HG03196 (cell line): ENCODE results near the gene INPP4B.
"Not testable (repeated sequence)": the region's sequence is repeated elsewhere in the genome, so short reads cannot be mapped to it uniquely, and the experiment has no call there.

Source experiments
- ATAC-seq: cut with Tn5 transposase; IDR thresholded peaks from one replicate; pipeline ENCODE4 v1.9.1; 2021; ENCODE audit not compliant: unreplicated experiment

The INPP4B gene

DNA sequence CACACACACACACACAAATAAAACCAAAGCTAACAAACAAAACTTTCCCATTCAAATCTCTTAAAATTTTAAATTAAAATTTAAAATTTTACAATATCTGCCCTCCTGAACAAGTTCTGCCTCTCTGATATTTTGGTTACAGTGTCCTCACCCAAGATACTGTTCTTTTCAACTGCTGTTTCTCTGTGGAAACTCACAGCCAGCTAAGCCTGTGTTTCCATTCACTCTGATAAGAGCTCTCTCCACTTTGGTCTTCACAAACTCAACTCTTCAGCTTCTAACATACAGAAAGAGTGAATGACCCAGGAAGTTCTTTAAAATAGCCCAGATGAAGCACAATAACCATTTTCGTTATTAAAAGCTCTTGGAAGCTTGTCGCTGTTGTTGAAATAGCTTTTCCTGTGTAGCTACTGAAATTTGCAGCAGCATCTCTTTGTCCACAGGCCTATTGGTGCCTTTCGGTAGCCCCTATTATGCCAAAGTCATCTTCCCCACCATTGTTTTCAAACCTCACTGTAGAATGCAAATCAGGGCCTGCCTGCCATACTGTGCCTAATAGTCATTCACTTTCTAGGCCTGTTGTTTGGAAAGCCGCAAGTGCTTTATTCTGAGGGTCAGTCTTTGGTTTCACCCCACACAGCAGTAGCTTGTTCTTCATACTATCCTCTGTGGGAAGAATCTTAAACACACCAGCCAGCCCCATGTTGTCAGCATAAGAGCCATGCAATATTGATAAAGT, 19.4 kb downstream of the INPP4B start:
- ATAC-seq: no peak

DNA sequence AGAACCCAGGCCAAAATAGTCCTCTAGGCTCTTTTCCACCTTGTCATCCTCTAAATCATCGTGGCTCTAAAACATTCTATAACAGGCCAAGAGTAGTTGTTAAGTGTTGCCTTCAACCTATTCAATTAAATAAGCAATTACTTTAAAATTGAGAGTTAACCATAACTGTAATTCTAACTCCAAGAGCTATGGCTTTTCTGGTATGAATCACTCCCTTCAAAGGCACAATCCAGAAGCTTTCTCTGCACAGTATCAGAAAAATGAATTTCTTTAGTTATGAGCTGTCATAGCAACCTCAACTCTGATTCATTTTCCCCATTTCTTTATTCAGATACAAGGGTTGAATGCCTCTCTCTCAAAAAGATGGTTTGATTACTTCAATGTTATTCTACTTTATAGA, 21.7 kb downstream of the INPP4B start:
- no peak for ATAC-seq

DNA sequence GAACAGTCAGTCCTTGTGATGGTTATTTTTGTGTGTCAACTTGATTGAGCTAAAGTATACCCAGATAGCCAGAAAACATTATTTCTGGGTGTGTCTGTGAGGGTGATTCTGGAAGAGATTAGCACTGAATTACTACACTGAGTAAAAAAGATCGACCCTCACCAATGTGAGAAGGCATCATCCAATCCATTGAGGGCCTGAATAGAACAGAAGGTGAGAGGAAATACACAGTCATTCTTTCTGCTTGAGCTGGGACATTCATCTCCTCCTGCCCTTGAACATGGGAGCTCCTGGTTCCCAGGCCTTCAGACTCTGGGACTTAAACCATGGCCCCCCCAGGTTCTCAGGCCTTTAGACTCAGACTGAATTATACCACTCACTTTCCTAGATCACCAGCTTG, 22.3 kb downstream of the INPP4B start:
- no peak for ATAC-seq

DNA sequence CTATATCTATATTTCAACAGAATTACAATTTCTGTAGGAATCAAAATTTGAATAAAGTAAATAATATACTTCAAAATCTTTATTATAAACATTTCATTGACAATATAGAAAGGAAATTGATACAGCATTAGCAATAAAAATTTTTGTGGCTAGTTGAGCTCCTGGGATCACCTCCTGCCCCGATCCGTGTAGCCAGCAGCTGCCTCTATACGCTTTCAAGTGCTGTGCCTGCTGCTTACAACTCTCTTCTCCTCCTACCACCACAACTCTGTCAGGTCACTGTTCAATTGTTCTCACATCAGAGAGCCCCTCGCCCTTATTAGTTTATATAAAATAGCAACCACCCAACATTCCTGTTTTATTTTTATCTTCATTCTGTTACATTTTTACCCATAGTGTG, 27.6 kb downstream of the INPP4B start:
- ATAC-seq: no peak

DNA sequence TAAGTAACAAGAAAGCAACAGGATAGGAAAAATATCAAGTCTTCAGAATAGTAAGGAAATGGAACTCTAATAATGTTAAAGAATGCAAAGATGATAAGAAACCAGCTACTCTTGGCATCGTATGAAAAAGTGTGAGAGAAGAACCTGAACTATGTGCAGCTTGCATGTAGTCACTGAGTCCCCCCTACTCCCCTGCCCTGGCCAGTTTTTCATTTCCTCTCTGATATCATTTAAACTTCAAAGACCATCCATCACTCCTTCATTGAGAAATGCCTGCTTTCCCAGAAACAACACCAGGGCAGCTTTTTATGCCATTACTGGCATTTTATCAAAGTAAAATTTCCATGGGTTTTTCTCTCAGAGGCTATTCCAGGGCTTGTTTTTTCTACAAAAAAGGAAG, 28.1 kb downstream of the INPP4B start:
- ATAC-seq: no peak

DNA sequence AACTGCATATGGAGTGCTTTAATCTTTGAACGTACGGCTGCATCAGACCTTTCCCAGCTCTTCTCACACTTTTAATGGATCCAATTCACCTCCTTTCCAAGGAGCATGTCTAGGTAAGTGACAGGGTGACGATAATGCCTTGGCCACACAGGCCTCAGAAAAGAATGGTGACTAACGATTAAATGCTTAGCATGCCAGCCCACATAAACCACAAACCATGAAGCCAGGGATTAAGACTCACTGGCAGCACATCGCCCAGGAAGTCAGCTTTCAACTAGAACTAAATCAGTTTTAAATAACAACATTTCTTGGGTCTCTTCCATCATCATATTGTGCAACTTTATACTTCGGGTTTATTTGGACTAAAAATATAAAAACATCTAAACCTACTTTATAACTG, 28.7 kb downstream of the INPP4B start:
- no peak for ATAC-seq

DNA sequence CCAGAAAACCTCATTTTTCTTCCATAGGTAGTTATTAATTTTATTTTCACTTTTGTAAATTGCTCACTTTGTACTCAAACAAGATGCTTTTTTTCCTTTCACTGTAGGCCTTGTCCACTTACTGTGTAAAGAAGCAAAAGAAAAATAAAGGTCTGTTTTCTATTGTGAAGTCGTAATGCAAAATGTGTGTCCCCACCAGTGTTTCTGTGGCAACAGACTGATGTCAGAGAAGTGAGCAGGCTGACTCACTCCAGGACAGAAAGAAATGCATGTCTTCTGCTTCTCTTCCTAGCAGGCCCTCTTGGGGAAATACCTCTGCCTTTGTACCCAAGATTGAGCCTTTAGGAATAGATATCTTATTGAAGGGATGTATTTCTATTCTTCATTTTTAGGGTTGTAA, 30.3 kb downstream of the INPP4B start:
- ATAC-seq: no peak

DNA sequence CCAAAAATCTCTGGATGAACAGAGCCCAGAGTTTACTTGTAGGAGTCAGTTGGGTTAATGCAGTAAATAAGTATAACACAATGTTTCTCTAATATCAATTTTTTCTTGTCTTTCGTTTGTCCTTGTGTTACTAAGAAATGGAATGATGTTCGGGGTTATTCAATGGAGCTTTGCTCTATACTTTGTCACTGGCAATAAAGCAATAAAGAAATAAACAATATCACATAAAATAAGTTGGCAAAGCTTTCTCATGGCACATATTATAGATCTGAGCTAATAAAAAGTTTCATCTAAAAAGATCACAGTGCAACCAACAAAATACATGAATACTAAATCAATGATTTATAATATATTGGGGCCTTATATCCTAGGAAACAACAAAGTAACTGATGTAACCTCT, 32.7 kb downstream of the INPP4B start:
- ATAC-seq: no peak

DNA sequence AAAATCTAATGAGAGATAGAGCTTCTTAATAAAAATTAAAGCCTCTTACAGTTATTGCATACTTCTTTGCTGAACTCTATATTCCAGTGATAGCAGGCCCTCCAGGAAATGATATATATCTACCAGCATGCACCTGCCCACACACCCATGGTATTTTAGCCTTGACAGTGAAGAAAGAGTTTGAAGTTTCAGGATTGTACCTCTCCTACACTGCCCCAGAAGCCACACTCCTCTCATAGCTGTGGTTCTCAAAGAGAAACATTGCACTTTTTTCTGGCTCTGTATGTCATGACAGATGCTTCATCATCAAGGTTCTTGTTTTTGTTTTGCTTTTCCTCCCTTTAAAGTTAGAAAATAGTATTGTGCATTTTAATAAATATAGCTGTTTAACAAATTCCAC, 34.0 kb downstream of the INPP4B start:
- ATAC-seq: no peak

DNA sequence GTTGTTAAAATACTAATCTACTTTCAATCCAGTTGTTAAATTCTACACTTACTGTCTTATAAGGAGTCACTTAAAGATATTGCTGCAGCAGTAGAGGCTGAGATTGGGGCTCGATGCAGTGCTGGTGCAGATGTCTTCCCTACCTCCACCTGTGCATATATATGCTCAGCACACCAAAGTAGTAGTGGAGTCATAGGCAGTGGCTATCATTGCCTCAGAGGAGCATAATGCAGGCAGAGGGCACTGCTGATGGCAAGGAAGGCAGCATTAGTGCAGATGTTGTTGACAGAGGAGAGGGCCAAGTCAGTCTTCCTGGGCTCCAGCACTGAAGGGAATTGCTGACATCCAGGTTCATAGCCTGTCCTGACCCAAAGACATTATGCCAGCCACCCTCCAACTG, 35.1 kb downstream of the INPP4B start:
- ATAC-seq: no peak

DNA sequence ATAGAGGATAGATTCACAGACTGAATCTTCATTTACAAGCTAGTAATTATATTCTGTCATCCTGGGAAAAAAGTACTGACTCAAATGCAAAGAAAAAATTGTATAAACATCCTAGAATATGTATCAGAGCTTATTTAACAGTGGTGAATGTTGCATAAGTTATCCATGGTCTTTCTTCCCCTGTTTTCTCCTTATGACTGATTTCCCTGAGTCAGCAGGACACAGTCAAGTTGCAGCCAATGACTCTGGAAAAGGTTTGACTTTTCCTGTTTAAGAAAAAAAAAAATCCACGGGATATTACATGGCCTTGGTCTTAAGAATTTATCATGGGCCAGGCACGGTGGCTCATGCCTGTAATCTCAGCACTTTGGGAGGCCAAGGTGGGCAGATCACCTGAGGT, 36.5 kb downstream of the INPP4B start:
- ATAC-seq: no peak

DNA sequence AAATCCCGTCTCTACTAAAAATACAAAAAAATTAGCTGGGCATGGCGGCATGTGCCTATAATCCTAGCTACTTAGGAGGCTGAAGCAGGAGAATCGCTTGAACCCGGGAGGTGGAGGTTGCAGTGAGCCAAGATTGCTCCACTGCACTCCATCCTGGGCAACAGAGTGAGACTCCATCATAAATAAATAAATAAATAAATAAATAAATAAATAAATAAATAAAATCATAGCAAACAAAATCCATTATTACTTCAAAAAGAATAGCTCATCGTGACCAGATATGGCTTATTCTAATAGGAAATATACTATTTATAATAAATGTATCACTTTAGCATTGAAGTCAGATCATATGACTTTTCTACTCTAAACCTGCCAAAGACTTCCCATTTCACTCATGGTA, 42.2 kb downstream of the INPP4B start:
- ATAC-seq: not testable (repeated sequence)

DNA sequence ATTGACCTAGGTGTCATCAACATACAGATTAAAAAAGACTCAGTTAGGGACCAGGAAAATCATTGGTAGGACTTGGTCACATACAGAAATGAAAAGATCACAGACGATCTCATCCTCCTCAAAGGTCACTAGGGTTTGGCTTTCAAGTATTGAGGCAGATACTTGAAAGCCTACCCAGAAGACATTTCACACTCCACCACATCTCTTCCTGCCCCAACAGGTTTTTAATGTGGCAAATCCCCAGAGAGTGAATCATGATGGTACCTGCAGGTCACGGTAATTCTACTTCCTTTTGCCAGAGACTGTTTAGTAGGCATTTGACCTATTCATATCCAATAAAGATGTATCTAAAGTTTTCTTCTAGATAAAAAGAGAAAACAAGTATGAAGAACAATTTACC, 44.1 kb downstream of the INPP4B start:
- ATAC-seq: no peak

DNA sequence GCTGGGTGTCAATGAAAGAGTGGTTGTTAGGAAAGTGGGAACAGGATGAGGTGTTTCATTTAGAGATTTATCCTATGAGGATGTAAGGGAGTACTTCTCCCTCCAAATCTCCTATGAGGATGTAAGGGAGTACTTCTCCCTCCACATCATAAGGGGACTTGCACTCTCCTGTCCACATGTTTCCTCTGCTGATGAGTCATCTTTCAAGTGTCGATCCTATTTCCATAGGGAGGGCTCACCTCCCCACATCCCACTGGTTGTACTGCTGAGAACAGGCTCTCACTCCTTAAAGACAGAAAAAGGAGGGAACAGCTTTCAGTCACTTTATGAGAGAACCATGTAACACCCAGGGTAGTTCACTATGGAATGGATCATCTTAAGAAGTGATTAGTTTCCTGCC, 65.0 kb downstream of the INPP4B start:
- no peak for ATAC-seq

DNA sequence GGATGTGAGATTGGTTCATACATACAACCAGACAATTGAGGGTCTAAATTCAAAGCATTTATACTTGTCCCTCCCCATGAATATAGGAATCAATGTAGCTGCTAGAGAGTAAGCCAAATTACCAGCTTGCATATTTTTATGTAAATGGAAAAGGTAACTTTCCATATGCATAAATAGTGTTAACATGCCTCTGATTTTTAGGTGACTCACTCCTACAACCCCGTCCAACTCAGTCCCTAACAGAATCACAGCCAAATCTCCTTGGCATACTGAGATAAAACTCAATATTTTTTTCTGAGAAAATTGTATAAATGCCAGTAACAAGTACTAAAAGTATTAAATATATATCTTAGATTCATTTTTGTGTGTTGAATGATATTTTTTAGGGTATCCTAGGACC, 67.2 kb downstream of the INPP4B start:
- ATAC-seq: no peak

DNA sequence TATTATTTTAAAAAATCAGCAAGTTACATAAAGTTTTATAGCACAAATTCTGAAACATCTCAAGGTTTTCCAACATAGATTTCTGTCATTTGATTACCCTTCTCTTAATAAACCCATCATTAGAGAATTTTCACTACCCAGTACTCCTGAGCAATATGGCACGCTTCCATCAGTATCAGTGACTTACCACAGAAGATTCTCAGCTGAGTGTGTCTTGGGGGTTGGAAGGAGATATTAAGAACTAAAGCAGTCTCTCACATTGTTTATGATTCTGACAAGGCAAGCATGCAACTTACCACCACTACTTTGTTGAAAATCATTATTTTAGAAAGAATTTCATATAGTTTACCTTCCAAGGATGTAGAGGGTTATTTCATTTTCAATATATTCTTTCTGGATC, 67.7 kb downstream of the INPP4B start:
- no peak for ATAC-seq

DNA sequence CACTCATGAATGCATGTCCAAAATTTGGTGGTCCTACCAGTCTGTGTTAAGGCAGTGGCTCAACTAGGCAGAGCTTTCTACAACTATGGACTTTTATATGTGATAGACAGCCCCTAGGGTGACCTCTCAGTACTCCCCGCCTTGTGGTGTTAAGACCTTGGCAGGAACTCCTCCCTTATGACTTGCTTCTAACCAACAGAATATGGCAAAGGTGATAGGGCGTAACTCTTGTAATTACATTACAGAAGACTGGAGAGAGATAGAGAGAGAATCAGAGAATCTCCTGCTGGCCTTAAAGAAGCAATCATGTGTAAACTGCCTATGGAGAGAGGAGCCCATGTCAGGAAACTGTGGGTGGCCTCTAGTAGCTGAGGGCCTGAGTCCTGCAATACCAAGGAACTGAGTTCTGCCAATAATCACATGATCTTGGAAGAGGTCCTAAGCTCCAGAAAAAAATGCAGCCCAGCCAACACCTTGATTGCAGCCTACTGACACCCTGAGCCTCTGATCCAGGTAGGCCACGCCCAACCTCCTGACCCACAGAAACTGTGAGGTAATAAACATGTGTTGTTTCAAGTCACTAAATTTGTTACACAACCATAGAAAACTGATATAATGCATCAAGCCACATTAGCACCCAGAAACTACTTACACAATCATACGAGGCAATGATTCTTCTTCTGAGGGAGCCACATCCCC, 68.9 kb downstream of the INPP4B start:
- ATAC-seq: no peak

DNA sequence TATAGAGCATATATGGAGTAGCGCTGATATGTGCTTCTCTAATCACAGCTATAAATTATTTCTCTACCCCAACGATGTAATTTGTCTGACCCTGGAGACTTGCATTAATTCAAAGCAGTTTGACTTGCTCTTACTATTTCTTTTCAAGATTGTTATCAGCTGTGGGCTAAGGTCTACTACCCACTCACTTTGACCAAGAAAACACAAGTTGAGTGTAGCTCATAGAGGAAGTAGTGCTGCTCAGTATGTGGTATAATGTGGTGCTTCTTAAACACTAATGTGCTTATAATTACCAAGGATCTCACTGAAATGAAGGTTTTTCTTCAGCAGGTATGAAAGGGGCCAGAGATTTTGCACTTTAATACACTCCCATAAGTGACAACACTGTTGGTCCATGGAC, 70.1 kb downstream of the INPP4B start:
- no peak for ATAC-seq

DNA sequence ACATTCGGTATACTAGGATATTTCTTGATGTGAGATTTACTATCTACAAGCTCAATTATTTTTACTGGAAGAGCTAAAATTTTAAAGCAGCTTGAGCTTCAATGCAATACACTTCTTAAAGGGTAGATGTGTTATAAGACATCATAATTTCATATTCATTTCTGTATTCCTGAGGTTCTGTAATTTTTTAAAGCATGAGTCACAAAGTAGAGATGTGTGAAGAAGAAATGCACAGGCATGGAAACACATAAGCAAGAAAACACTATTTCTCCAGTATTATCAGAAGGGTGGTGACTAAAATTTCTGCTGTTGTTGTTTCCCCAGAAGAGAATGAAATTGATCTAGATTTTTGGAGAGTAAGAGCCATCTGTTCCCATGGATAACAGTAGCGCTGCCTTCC, 72.6 kb downstream of the INPP4B start:
- no peak for ATAC-seq

DNA sequence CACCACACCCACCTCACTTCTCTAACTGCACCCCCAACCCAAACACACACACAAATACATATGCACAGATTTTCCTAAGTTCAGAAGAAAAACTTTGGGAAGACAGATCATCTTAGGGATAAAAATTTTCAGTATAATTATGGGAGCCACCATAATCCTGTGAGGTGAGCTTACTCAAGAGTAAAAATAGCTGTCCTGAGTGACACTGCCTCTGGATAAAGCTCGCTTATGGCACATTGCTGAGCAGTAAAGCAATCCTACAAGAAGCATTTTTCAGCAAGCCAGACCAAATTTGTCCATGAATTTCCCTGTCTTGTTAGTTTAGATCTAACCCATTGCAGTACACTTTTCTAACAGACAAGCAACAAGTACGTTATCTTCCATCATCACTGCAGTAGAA, 83.8 kb downstream of the INPP4B start:
- no peak for ATAC-seq

DNA sequence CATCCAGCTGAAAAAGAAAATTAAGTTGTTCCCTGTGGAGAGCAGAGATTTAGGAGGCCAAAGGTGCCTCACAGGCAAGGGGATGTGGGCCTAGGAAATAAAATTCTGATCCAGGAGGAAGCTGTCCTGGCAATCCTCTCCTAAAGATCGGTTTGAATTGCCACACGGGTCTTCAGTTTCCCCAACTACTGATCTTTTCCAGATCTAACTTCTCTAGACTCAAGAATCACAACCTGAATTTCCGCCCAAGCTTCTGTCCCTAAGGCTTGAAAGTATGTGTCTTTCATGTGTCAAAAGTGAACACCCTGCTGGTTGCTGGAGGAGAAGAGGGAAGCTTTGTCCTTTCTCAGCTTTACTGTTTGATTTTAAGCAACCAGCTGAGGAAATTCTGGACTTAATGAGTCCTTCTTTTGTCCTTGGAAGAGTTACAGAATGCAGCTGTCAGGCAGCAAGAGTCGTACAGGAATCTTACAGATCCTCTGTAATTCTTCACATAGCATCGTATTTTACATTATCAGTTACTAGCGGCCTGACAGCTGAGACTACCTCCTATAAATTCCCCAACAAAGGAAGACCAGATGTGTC, 93.8 kb downstream of the INPP4B start:
- no peak for ATAC-seq

DNA sequence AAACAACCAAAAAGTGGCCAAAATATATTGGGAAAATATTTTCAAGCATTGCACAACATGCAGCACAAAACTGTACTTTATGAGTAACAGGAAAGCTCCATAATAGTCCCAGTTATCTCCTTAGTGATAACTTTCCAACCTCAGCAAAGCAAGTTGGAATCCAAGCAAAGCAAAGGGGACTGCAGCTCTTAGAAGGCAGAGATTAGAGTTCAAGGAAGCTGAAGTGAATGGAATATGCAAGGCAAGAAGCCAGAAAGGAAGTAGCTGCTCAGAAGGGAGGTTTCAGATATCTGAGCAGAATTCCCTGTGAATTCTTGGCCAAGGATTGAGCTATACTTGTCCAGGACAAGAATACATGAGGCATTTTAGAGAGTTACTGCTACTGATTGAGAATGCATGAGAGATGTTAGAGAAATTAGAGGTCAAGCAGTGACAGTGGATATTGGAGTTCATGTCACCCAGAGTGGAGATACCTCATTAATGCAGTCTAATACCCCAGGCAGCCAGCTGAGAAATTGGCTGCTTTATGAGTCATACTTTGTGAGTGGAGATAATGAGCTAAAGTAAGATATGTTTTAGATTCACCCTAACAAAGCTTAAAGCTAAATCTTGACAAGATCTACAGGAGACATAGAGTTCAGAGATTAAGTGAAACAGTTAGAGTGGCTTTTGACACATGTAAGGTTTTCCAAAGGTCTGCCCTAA, 102.8 kb downstream of the INPP4B start:
- ATAC-seq: no peak
